Peyer's patch (tissue), 4 donors: ENCODE data around the gene CENPK.

Source experiments
- POLR2A ChIP-seq, 2 donors: fragments of 450-650 bp; IDR thresholded peaks; one replicate each; pipeline ENCODE4 v1.5.1; 2017; ENCODE audit warnings: antibody characterized with exemption in 2 of 2, mild to moderate bottlenecking in 2 of 2, moderate library complexity in 2 of 2
- TF ChIP-seq, protein P1 (sequence below), 6 experiments: fragments of 450-650 bp in 4 of 6; fragments of 200-600 bp in 2 of 6; sonication (generic) in 1 of 6; IDR thresholded peaks; one replicate each; pipeline ENCODE4 v1.5.1; 2017 to 2019; ENCODE audit warnings: antibody characterized with exemption in 6 of 6, mild to moderate bottlenecking in 3 of 6, moderate library complexity in 1 of 6

DNA sequence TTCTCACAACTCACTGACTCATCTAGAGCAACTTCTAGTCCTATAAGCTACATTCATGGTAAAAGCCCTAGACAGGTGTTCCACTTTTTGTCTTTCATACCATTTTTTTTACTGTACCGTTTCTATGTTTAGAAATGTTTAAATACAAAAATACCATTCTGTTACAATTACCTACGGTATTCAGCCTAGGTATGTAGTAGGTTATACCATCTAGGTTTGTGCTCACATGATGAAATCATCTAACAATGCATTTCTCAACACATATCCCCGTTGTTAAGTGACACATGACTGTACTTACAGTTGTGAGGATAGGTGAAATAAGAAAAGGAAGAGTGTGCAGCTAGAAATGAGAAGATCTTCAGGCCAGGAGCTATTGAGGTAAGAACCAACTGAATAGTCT is 6.2 kb downstream of the CENPK start:
- TF ChIP-seq, protein P1, sequence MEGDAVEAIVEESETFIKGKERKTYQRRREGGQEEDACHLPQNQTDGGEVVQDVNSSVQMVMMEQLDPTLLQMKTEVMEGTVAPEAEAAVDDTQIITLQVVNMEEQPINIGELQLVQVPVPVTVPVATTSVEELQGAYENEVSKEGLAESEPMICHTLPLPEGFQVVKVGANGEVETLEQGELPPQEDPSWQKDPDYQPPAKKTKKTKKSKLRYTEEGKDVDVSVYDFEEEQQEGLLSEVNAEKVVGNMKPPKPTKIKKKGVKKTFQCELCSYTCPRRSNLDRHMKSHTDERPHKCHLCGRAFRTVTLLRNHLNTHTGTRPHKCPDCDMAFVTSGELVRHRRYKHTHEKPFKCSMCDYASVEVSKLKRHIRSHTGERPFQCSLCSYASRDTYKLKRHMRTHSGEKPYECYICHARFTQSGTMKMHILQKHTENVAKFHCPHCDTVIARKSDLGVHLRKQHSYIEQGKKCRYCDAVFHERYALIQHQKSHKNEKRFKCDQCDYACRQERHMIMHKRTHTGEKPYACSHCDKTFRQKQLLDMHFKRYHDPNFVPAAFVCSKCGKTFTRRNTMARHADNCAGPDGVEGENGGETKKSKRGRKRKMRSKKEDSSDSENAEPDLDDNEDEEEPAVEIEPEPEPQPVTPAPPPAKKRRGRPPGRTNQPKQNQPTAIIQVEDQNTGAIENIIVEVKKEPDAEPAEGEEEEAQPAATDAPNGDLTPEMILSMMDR (IDR thresholded peaks at IDR 0.05) = no peak
- TF ChIP-seq POLR2A (IDR thresholded peaks at IDR 0.05) = no peak
